HepG2 (cell line): Measurements from ENCODE around the gene NCBP3. TPM values are rescaled to one million over a fixed set of nuclear protein-coding genes. Genes with fewer than 3 reads are reported as not detected.

Source experiments
- ATAC-seq: fragments of 200-7000 bp; cut with Tn5 transposase; 3 replicates; pipeline ENCODE4 v1.9.1; 2020; ENCODE audit warnings: mild to moderate bottlenecking, moderate library complexity
- BruUV-seq: library from RNA; stranded (reverse); fragments of 400-500 nt; replicated peaks from 2 replicates; lab custom pipeline; 2021; lab: Mats Ljungman, UMichigan
- CTCF ChIA-PET: fragments of 300-600 bp; formaldehyde crosslinking; extraction: SDS; loops from one replicate; lab custom pipeline; 2021; ENCODE audit warnings: low total read pairs, inconsistent platforms, low intra/inter-chr PET ratio; lab: Yijun Ruan, JAX
- POLR2A ChIA-PET: fragments of 350-600 bp; sonication (Branson Sonifier 250); formaldehyde crosslinking; loops from one replicate; lab custom pipeline; 2020; ENCODE audit warnings: antibody characterized with exemption, inconsistent platforms; lab: Yijun Ruan, JAX
- DNase-seq: peaks from one replicate; pipeline ENCODE4 v3.0.0-alpha.2; 2015; ENCODE audit warnings: low spot score
- FAIRE-seq: peaks from 3 replicates; lab custom pipeline; 2011; peaks lifted over from hg19 to GRCh38; lab: Jason Lieb, UNC
- H2AFZ ChIP-seq: one replicate; pipeline ENCODE4 v1.6.1; 2011; ENCODE audit warnings: low read length, inconsistent platforms
- H3K27ac ChIP-seq: fragments of 300-600 bp; 3 replicates; pipeline ENCODE4 v1.8.0; 2011; ENCODE audit warnings: mixed run types, mild to moderate bottlenecking, mixed read lengths, low read length, inconsistent platforms; ENCODE audit not compliant: insufficient read depth; ENCODE audit errors: extremely low read length
- H3K27me3 ChIP-seq, 2 experiments: fragments of 200-600 bp in 1 of 2; 2 replicates in 1 of 2; 3 replicates in 1 of 2; pipeline versions ENCODE4 v1.6.0 to v1.8.0; 2011; ENCODE audit warnings: low read length in 2 of 2, mild to moderate bottlenecking in 2 of 2, moderate library complexity in 2 of 2, inconsistent platforms in 1 of 2; ENCODE audit not compliant: insufficient read depth in 2 of 2, control insufficient read depth in 1 of 2
- H3K36me3 ChIP-seq, 2 experiments: fragments of 200-600 bp in 1 of 2; replicated peaks in 1 of 2; 2 replicates in 1 of 2; 3 replicates in 1 of 2; pipeline versions ENCODE4 v1.5.1 to v1.8.0; 2011; ENCODE audit warnings: low read length in 2 of 2, inconsistent platforms in 1 of 2; ENCODE audit not compliant: insufficient read depth in 2 of 2, control insufficient read depth in 1 of 2
- H3K4me1 ChIP-seq: 2 replicates; pipeline ENCODE4 v1.5.1; 2012; ENCODE audit warnings: low read length, inconsistent platforms; ENCODE audit not compliant: insufficient read depth
- H3K4me2 ChIP-seq: 2 replicates; pipeline ENCODE4 v1.6.0; 2011; ENCODE audit warnings: low read depth, low read length, inconsistent platforms
- H3K4me3 ChIP-seq, 3 experiments: fragments of 200-600 bp in 1 of 3; sonication (generic), shearing (Covaris generic) in 1 of 3; replicated peaks in 1 of 3; 2 replicates each; pipeline ENCODE4 v1.5.1; 2011 to 2016; ENCODE audit warnings: low read length in 3 of 3, inconsistent platforms in 2 of 3, low read depth in 2 of 3, mild to moderate bottlenecking in 2 of 3, control low read depth in 1 of 3, mixed read lengths in 1 of 3; ENCODE audit not compliant: insufficient read depth in 1 of 3
- H3K79me2 ChIP-seq: one replicate; pipeline ENCODE4 v1.6.1; 2011; ENCODE audit warnings: low read length, inconsistent platforms; ENCODE audit not compliant: insufficient read depth
- H3K9ac ChIP-seq: 2 replicates; pipeline ENCODE4 v1.6.0; 2011; ENCODE audit warnings: mild to moderate bottlenecking, low read depth, low read length, inconsistent platforms; ENCODE audit not compliant: insufficient read depth
- H3K9me3 ChIP-seq: 2 replicates; pipeline ENCODE4 v1.5.1; 2012; ENCODE audit warnings: mild to moderate bottlenecking, low read length
- H4K20me1 ChIP-seq: 2 replicates; pipeline ENCODE4 v1.6.0; 2011; ENCODE audit warnings: inconsistent platforms, mild to moderate bottlenecking, low read length, moderate library complexity; ENCODE audit not compliant: insufficient read depth
- DNMT1 ChIP-seq: sonication (generic); formaldehyde crosslinking; IDR thresholded peaks from 2 replicates; pipeline ENCODE4 v1.5.1; 2020; ENCODE audit warnings: mild to moderate bottlenecking, missing genetic modification reagents
- NFKBIZ ChIP-seq: IDR thresholded peaks from 2 replicates; pipeline ENCODE4 v1.6.1; 2018; ENCODE audit warnings: missing genetic modification reagents, missing compliant biosample characterization
- STAT5B ChIP-seq: sonication (generic); formaldehyde crosslinking; IDR thresholded peaks from 2 replicates; pipeline ENCODE4 v1.4.0; 2020; ENCODE audit warnings: missing genetic modification reagents
- SUZ12 ChIP-seq: fragments of 150-350 bp; IDR thresholded peaks from 2 replicates; pipeline ENCODE4 v1.6.1; 2014; ENCODE audit warnings: low read depth, low read length
- U2AF1 ChIP-seq: fragments of 200-400 bp; formaldehyde crosslinking; optimal IDR thresholded peaks from 2 replicates; pipeline ENCODE3; 2017; ENCODE audit warnings: mild to moderate bottlenecking, low read depth, low read length
- ZFP36 ChIP-seq: fragments of 150-350 bp; IDR thresholded peaks from 2 replicates; pipeline ENCODE4 v1.6.1; 2018; ENCODE audit warnings: borderline replicate concordance, low read length, low read depth; ENCODE audit not compliant: partially characterized antibody
- ZFP41 ChIP-seq: sonication (generic); formaldehyde crosslinking; IDR thresholded peaks from 2 replicates; pipeline ENCODE4 v1.4.0; 2020; ENCODE audit warnings: mild to moderate bottlenecking, missing genetic modification reagents, borderline replicate concordance
- ZNF557 ChIP-seq: sonication (generic); formaldehyde crosslinking; IDR thresholded peaks from 2 replicates; pipeline ENCODE4 v1.4.0; 2020; ENCODE audit warnings: missing genetic modification reagents
- ZNF577 ChIP-seq: sonication (generic); formaldehyde crosslinking; IDR thresholded peaks from 2 replicates; pipeline ENCODE4 v1.4.0; 2020; ENCODE audit warnings: mild to moderate bottlenecking, low read depth, missing genetic modification reagents, borderline replicate concordance
- ZNF768 ChIP-seq: sonication (generic); formaldehyde crosslinking; IDR thresholded peaks from 2 replicates; pipeline ENCODE4 v1.4.0; 2020; ENCODE audit warnings: missing genetic modification reagents
- WGBS: methylation state at CpG from one replicate; pipeline ENCODE4 v1.1.6; 2017; ENCODE audit warnings: low lambda C conversion rate; 5-methylcytosine and 5-hydroxymethylcytosine counted together
- in situ Hi-C: cut with HindIII; loops from 2 replicates; pipeline ENCODE4 v1.10.0; 2017; ENCODE audit warnings: low pct_unique_long_range_greater_than_20kb; ENCODE audit not compliant: extremely low pct_ligation_motif_present
- intact Hi-C: fragments of 100-400 bp; cut with micrococcal nuclease; formaldehyde crosslinking; loops from one replicate; pipeline ENCODE4 v1.10.0; 2022; ENCODE audit not compliant: unreplicated experiment
- polyA plus RNA-seq, 8 experiments: library from polyadenylated mRNA; depleted of rRNA in 3 of 8; stranded (reverse) in 7 of 8; unstranded in 1 of 8; fragments of >200 nt; fragmentation: Illumina TruSeq in 4 of 8; extraction: Trizol in 4 of 8; gene quantifications; 2 replicates each; pipeline versions ENCODE4 v1.2.1 to v1.2.3, GENCODE V29; 2011 to 2016; ENCODE audit warnings: low read depth in 4 of 8, missing spikeins in 1 of 8, mixed read lengths in 1 of 8; ENCODE audit not compliant: insufficient read depth in 1 of 8
- total RNA-seq, 5 experiments: library from RNA; depleted of rRNA; stranded (reverse); fragments of >200 nt; fragmentation: Illumina TruSeq; extraction: Trizol; gene quantifications; 2 replicates each; pipeline ENCODE4 v1.2.3, GENCODE V29; 2016; ENCODE audit warnings: low read depth in 1 of 5
- TF ChIP-seq, protein P1 (sequence below): sonication (generic); formaldehyde crosslinking; conservative IDR thresholded peaks from 2 replicates; pipeline ENCODE4 v1.4.0; 2020; ENCODE audit warnings: missing genetic modification reagents

NCBP3 gene
- total and polyA plus RNA-seq, 2 of the 13 experiments (the other 11 are each of a cell fraction or from before 2014, with no cell fraction given): 19.5 to 24.8 TPM

DNA sequence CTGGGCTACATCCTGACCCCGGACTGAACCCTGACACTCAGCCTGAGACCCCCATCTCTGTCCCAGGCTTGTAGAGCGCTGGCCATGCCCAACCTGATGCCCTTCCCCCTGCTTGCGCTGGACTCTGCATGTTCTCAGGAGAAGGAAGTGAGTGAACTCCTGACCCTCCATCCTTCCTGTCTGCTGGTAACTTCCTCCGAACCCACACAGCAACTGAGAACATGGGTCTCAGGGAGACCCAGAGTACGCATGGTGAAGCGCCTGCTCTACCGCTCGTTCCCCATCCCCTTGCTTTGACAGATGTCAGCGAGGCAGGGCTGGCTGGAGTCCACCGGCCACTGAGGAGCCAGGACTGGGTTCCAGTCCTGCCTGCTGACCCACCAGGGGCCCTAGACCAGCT, 40.7 kb upstream of the NCBP3 start (continued):
- TF ChIP-seq, protein P1, sequence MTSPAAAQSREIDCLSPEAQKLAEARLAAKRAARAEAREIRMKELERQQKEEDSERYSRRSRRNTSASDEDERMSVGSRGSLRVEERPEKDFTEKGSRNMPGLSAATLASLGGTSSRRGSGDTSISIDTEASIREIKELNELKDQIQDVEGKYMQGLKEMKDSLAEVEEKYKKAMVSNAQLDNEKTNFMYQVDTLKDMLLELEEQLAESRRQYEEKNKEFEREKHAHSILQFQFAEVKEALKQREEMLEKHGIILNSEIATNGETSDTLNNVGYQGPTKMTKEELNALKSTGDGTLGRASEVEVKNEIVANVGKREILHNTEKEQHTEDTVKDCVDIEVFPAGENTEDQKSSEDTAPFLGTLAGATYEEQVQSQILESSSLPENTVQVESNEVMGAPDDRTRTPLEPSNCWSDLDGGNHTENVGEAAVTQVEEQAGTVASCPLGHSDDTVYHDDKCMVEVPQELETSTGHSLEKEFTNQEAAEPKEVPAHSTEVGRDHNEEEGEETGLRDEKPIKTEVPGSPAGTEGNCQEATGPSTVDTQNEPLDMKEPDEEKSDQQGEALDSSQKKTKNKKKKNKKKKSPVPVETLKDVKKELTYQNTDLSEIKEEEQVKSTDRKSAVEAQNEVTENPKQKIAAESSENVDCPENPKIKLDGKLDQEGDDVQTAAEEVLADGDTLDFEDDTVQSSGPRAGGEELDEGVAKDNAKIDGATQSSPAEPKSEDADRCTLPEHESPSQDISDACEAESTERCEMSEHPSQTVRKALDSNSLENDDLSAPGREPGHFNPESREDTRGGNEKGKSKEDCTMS (CRISPR knock-in tag): no peak
- TF ChIP-seq ZNF557 (no peak), ZNF577 (no peak), STAT5B (CRISPR knock-in tag) (no peak)

DNA sequence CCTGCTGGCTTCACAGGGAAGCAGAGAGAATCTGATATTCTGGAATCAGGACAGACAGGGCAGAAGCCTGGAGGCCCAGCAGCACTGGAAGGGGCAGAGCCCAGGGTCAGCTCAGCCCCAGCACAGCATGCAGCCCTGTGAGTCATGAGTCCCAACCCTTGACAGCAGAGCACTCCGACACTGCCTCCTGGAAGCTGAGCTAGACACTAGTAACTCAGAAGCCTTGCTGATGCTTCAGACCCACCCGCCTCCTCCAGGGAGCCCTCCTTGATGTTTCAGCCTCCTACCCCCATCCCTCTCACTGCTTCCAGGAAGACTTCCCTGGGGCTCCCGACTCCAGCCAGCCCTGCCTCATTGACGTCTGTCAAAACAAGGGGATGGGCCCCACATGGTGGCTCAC, 39.9 kb upstream of the NCBP3 start:
- in situ Hi-C loops: no loop called here

More for the DNA sequence above, 39.9 kb upstream of the NCBP3 start:
- CTCF ChIA-PET: no interaction called here
- BruUV-seq: no TSS peak
- no peaks in the 10 kb centered on the region for H3K4me1 ChIP-seq
- no peak overlapping the region for H3K27ac ChIP-seq
- H3K9me3 ChIP-seq: no peaks in the 10 kb centered on the region
- FAIRE-seq (no peak), ATAC-seq (peak; percentile 60; the same call in 2 of the 3 replicates)
- 70% methylated on average over 4 of the region's 4 CpGs for WGBS
- POLR2A ChIA-PET: no interaction called here
- H3K36me3 ChIP-seq: no peaks in the 10 kb centered on the region; a peak in 1 of 5 replicates
- no peak overlapping the region for H2AFZ ChIP-seq
- no peak overlapping the region for H3K4me2 ChIP-seq
- H3K9ac ChIP-seq: no peak overlapping the region
- H3K27me3 ChIP-seq: no peaks in the 10 kb centered on the region
- H4K20me1 ChIP-seq: no peaks in the 10 kb centered on the region
- no peak for TF ChIP-seq ZFP41 (CRISPR knock-in tag)
- no peak for TF ChIP-seq DNMT1 (CRISPR knock-in tag)
- TF ChIP-seq NFKBIZ (CRISPR knock-in tag): no peak
- peak; percentile 72 for TF ChIP-seq ZFP36
- TF ChIP-seq U2AF1: no peak
- peak; percentile 64 for TF ChIP-seq ZNF768
- no peak for TF ChIP-seq SUZ12
- TF ChIP-seq, all 625 proteins: peak for 2
- no peaks in the 10 kb centered on the region for H3K79me2 ChIP-seq
- intact Hi-C loops: no loop called here
- no peak overlapping the region for H3K4me3 ChIP-seq
- DNase-seq: no peak
